Fibroblast of villous mesenchyme (primary cell): ENCODE results near the gene STIM2. TPM values are rescaled to one million over a fixed set of nuclear protein-coding genes. Genes with fewer than 3 reads are reported as not detected.

Experiments used
- DNase-seq: peaks from one replicate; pipeline ENCODE4 v3.0.0-alpha.2; 2010; ENCODE audit warnings: low read depth
- H3K4me3 ChIP-seq: 2 replicates; pipeline ENCODE4 v1.5.1; 2011; ENCODE audit warnings: low read depth, mild to moderate bottlenecking, low read length
- total RNA-seq: library from RNA; depleted of rRNA; stranded (reverse); fragments of >200 nt; gene quantifications from 2 replicates; pipeline ENCODE4 v1.2.3, GENCODE V29; 2012
- TF ChIP-seq, protein P1 (sequence below): IDR thresholded peaks from 2 replicates; pipeline ENCODE4 v1.5.1; 2012; ENCODE audit warnings: low read depth, mild to moderate bottlenecking, low read length; ENCODE audit not compliant: insufficient read depth

The STIM2 gene
- total RNA-seq, 1 donor, result 21.6 TPM

- TF ChIP-seq, protein P1, sequence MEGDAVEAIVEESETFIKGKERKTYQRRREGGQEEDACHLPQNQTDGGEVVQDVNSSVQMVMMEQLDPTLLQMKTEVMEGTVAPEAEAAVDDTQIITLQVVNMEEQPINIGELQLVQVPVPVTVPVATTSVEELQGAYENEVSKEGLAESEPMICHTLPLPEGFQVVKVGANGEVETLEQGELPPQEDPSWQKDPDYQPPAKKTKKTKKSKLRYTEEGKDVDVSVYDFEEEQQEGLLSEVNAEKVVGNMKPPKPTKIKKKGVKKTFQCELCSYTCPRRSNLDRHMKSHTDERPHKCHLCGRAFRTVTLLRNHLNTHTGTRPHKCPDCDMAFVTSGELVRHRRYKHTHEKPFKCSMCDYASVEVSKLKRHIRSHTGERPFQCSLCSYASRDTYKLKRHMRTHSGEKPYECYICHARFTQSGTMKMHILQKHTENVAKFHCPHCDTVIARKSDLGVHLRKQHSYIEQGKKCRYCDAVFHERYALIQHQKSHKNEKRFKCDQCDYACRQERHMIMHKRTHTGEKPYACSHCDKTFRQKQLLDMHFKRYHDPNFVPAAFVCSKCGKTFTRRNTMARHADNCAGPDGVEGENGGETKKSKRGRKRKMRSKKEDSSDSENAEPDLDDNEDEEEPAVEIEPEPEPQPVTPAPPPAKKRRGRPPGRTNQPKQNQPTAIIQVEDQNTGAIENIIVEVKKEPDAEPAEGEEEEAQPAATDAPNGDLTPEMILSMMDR, result no peak
- DNase-seq, result no peak
- no peak overlapping the region for H3K4me3 ChIP-seq
Measured at GRCh38 chr4:26836539-26836938, 24.1 kb upstream of the STIM2 start.

GRCh38 chr4:26837993-26838842 is 22.4 kb upstream of the STIM2 start:
- TF ChIP-seq, protein P1, result no peak
- no peak overlapping the region for H3K4me3 ChIP-seq

GRCh38 chr4:26839016-26839415 is 21.6 kb upstream of the STIM2 start:
- peak; percentile 70 for DNase-seq
- H3K4me3 ChIP-seq, result no peak overlapping the region
- TF ChIP-seq, protein P1, result no peak

More at GRCh38 chr4:26837993-26838842, 22.4 kb upstream of the STIM2 start:
- peak; percentile 45 for DNase-seq

DNA sequence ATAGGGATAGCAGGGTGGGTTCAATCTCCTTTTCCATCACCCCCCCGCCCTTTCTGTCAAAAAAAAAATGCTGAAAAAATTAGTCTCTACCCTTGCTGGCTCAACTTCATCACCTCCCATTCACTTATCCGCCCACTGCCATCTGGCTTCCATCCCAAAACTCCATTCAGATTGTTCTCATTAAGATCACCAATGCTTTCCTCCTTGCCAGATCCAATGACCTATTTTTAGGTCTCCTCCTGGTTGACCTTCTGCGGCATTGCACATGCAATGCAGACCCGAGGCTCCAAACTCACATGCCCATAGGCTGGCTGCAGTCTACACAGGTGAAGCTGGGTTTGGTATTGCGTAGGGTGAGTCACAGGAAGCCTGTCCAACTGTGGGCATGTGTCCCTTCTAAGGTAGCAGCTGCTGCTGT is 21.1 kb upstream of the STIM2 start:
- peak; percentile 44 for DNase-seq
- no peak overlapping the region for H3K4me3 ChIP-seq
- TF ChIP-seq, protein P1, result no peak

GRCh38 chr4:26840786-26841185 is 19.9 kb upstream of the STIM2 start:
- DNase-seq, result no peak
- TF ChIP-seq, protein P1, result no peak
- no peak overlapping the region for H3K4me3 ChIP-seq

DNA sequence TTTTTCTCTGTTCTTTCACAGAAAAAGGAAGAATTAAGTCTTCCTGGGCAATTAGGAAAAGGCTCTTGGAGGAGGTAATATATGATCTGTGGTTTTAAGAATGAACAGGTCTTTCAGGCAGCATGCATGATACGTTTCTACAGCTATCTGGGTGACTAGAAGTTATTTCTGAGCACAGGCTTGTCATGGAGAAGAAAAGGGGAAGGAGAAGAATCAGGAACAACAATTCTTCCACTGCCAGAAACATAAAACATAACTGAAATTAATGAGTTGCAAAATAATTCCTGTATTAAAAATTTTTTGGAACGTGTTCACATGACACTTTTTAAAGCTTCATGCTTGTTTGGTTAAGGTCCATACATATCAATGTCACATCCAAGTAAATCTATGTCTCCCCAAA is 17.7 kb upstream of the STIM2 start:
- no peak overlapping the region for H3K4me3 ChIP-seq
- TF ChIP-seq, protein P1, result no peak
- DNase-seq, result no peak
